Testis (tissue), 2 donors: ENCODE results near the gene OTOP2.

Source experiments
- POLR2A ChIP-seq: fragments of 450-650 bp; IDR thresholded peaks from one replicate; pipeline ENCODE4 v1.6.1; 2017; ENCODE audit warnings: antibody characterized with exemption, mild to moderate bottlenecking, moderate library complexity
- TF ChIP-seq, protein P1 (sequence below), 3 experiments: fragments of 450-650 bp in 2 of 3; fragments of 200-600 bp in 1 of 3; sonication (generic) in 1 of 3; IDR thresholded peaks; one replicate each; pipeline ENCODE4 v1.5.1; 2016 to 2019; ENCODE audit warnings: antibody characterized with exemption in 3 of 3, mild to moderate bottlenecking in 2 of 3, moderate library complexity in 1 of 3

GRCh38 chr17:74935048-74935447 is 11.0 kb downstream of the OTOP2 start:
- TF ChIP-seq, protein P1, sequence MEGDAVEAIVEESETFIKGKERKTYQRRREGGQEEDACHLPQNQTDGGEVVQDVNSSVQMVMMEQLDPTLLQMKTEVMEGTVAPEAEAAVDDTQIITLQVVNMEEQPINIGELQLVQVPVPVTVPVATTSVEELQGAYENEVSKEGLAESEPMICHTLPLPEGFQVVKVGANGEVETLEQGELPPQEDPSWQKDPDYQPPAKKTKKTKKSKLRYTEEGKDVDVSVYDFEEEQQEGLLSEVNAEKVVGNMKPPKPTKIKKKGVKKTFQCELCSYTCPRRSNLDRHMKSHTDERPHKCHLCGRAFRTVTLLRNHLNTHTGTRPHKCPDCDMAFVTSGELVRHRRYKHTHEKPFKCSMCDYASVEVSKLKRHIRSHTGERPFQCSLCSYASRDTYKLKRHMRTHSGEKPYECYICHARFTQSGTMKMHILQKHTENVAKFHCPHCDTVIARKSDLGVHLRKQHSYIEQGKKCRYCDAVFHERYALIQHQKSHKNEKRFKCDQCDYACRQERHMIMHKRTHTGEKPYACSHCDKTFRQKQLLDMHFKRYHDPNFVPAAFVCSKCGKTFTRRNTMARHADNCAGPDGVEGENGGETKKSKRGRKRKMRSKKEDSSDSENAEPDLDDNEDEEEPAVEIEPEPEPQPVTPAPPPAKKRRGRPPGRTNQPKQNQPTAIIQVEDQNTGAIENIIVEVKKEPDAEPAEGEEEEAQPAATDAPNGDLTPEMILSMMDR (IDR thresholded peaks at IDR 0.05) = no peak
- TF ChIP-seq POLR2A = no peak
